Measurements from ENCODE around the gene TM2D3. TPM values are rescaled to one million over a fixed set of nuclear protein-coding genes. Genes with fewer than 3 reads are reported as not detected.

Gene TM2D3
- total and polyA plus RNA-seq, 11 donors, result 43.7 to 63.8 (median 49.5) TPM

GRCh38 chr15:101614761-101615160, 37.4 kb downstream of the TM2D3 start:
- Histone ChIP-seq H3K36me3 (no peaks in the 10 kb centered on the region), H3K9me3 (no peaks in the 10 kb centered on the region), H3K4me3 (no peak overlapping the region), H3K27me3 (no peaks in the 10 kb centered on the region), H3K27ac (peak overlapping the region in 4 of 12 donors; percentile 32 to 77 (median 61)), H3K4me1 (peaks cover 0 to 72% (median 41%) of the 10 kb centered on the region in 12 donors)
- 82 to 94% (median 89%) methylated on average over 10 to 11 of the region's 11 CpGs for WGBS, 4 donors
- TF ChIP-seq POLR2A (IDR thresholded peaks at IDR 0.05) (no peak), CTCF (IDR thresholded peaks at IDR 0.05) (no peak)
- intact Hi-C loops (cut with DNase I), result loop anchor here in 1 of 10 donors (5.0 kb wide), 1 partner anchor 87 kb away; no protein-coding TSS in a partner anchor
- ATAC-seq (no peak), DNase-seq (no peak)

- no peaks in the 10 kb centered on the region for H3K27me3 ChIP-seq
- ATAC-seq (peak in 1 of 4 donors; percentile 2), DNase-seq (no peak)
- TF ChIP-seq CTCF (IDR thresholded peaks at IDR 0.05) (no peak), POLR2A (IDR thresholded peaks at IDR 0.05) (no peak)
- H3K4me3 ChIP-seq, result no peak overlapping the region
- intact Hi-C loops (cut with DNase I), result no loop called here
- peaks cover 0 to 70% (median 41%) of the 10 kb centered on the region in 12 donors for H3K4me1 ChIP-seq
- H3K36me3 ChIP-seq, result no peaks in the 10 kb centered on the region
- H3K9me3 ChIP-seq, result no peaks in the 10 kb centered on the region
- 77 to 86% (median 78%) methylated on average over 14 of the region's 14 CpGs for WGBS, 4 donors
- peak overlapping the region in 5 of 12 donors; percentile 35 to 71 (median 67) for H3K27ac ChIP-seq
Observed at GRCh38 chr15:101614001-101614585, 38.1 kb downstream of the TM2D3 start.

GRCh38 chr15:101613130-101614000, 38.8 kb downstream of the TM2D3 start:
- no peaks in the 10 kb centered on the region for H3K36me3 ChIP-seq
- intact Hi-C loops (cut with DNase I), result no loop called here

More at GRCh38 chr15:101613130-101614000, 38.8 kb downstream of the TM2D3 start:
- Histone ChIP-seq H3K9me3 (no peaks in the 10 kb centered on the region), H3K27me3 (no peaks in the 10 kb centered on the region), H3K27ac (peak overlapping the region in 6 of 12 donors; percentile 3 to 71 (median 56)), H3K4me3 (no peak overlapping the region), H3K4me1 (peaks cover 0 to 63% (median 38%) of the 10 kb centered on the region in 12 donors)
- peak; percentile 24 to 62 (median 52) for ATAC-seq
- TF ChIP-seq POLR2A (IDR thresholded peaks at IDR 0.05) (no peak), CTCF (IDR thresholded peaks at IDR 0.05) (no peak)
- peak; percentile 83 to 96 (median 92) for DNase-seq
- 30 to 42% (median 36%) methylated on average over 14 to 20 of the region's 20 CpGs for WGBS, 4 donors

Measured in heart left ventricle (tissue), 16 donors.